K562 (cell line): ENCODE results near the gene CDC27.

ENCODE experiments used
- ARNT ChIP-seq, 2 experiments: fragments of 450-650 bp; IDR thresholded peaks; 2 replicates each; pipeline ENCODE4 v1.6.1; 2016; ENCODE audit warnings: mild to moderate bottlenecking in 1 of 2
- BHLHE40 ChIP-seq: IDR thresholded peaks from 2 replicates; pipeline ENCODE4 v1.6.1; 2011; ENCODE audit warnings: low read length, improper control_type of control experiment
- JUNB ChIP-seq: fragments of 450-650 bp; formaldehyde crosslinking; conservative IDR thresholded peaks from 2 replicates; pipeline ENCODE4 v1.4.0; 2020; ENCODE audit warnings: mild to moderate bottlenecking
- MIER1 ChIP-seq: fragments of 450-650 bp; IDR thresholded peaks from 2 replicates; pipeline ENCODE4 v1.6.1; 2016; ENCODE audit warnings: antibody characterized with exemption, mild to moderate bottlenecking, low read depth
- NR2F6 ChIP-seq: fragments of 450-650 bp; formaldehyde crosslinking; IDR thresholded peaks from 2 replicates; pipeline ENCODE4 v1.4.0; 2020; ENCODE audit warnings: mild to moderate bottlenecking
- POLR2A ChIP-seq: fragments of 450-650 bp; conservative IDR thresholded peaks from 2 replicates; pipeline ENCODE4 v1.6.1; 2016
- PTRF ChIP-seq: fragments of 450-650 bp; IDR thresholded peaks from 2 replicates; pipeline ENCODE4 v1.6.1; 2016; ENCODE audit warnings: mild to moderate bottlenecking, missing genetic modification characterization, missing compliant biosample characterization

GRCh38 chr17:47230864-47231263, 41.8 kb upstream of the CDC27 start:
- no peak for TF ChIP-seq JUNB (CRISPR knock-in tag)
- TF ChIP-seq NR2F6 (CRISPR knock-in tag): no peak
- TF ChIP-seq POLR2A: no peak
- TF ChIP-seq PTRF (tag): no peak
- TF ChIP-seq BHLHE40: no peak
- no peak for TF ChIP-seq ARNT (IDR thresholded peaks at IDR 0.05)
- TF ChIP-seq MIER1: no peak
